GM21515 (cell line): ENCODE data around the gene TMEM178B.

Experiments
- ATAC-seq: cut with Tn5 transposase; IDR thresholded peaks from one replicate; pipeline ENCODE4 v1.9.1; 2021; ENCODE audit not compliant: unreplicated experiment

Gene TMEM178B

DNA sequence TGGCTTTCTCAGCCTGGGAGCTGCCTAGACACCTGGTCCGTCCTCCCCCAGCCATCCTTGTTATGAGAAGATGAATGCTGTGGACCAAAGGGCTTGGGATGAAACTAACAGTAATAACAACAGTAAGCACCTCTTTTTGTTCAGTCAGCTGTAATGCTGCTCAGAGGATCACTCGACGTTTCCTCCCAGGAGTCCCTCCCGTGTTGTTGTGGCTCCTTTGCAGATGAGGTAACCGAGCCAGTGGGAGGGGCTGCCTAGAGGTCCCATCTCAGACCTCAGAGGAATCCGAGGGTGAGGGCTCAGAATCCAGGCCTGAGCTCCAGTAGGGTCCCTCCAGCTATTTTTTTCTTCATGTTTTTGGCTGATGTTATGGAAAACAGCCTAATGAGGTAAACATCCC lies 145.1 kb downstream of the TMEM178B start:
- no peak for ATAC-seq

GRCh38 chr7:141220263-141220880 lies 146.5 kb downstream of the TMEM178B start:
- no peak for ATAC-seq

- no peak for ATAC-seq
Observed at GRCh38 chr7:141221007-141221612, 147.2 kb downstream of the TMEM178B start.

DNA sequence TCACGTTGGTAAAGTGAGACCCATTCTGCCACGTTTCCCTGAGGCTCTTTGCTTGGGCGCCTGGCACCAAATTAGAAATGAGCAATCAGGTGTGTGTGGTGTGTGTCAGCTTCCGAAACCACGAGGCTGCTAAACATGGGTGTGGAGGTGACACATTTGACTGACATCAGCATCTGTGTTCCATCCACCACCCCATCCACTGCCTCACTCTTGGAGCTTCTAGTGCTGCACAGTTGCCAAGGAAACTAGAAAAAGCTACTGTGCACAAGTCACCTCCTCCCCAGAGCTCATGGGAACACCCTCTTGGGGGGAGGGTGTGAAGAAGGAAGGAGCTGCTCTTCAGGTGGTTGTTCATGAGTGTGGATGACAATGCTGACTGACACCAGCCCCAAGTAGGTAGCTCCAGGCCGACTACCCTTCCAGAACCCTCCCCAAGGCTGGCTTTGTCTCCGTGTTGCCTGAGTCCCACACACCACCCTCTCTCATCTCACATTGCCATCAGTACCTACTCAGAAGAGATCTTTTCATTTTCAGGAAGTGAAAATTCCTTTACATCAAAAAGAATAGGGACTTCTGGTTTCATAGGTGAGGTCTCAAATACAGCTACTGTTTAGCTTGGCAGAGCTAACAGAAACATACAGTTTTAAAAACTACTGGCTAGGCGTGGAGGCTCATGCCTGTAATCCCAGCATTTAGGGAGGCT lies 152.2 kb downstream of the TMEM178B start:
- ATAC-seq, result no peak

DNA sequence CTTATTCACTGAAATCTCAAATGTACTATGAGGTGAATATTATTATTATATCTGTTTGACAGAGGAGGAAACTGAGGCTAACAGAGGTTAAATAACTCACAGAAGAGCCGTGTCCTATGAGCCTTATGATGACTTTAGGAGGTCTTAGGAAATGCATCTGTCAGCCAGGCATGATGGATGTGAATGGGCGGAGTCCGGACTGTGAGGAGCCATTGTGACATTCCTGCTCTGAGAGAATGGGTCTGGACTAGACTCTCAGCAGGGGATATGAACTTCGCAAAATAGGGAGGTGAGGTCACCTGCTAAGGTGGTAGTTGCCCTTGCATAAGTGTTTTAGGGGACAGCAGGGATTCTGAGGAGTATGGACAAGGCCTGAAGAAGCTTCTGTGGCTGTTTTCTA lies 153.6 kb downstream of the TMEM178B start:
- no peak for ATAC-seq

DNA sequence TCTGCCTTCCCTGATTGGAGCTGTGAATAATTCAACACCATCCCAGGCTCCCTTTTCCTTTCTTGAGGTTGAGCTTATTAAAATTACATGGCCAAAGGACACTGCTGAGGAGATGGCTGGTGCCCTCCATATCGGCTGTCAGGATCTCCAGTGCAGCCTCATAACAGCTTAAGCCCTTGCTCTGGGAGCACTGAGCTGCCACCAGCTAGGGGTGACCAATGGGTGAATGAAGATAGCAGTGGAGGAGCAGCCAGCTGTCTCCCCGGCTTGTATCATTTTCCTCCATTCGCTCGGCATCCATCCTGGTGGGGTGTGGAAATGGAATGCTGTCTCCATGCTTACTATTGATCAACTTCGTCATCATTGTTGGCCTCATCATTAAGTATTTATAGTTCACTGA lies 154.6 kb downstream of the TMEM178B start:
- no peak for ATAC-seq

DNA sequence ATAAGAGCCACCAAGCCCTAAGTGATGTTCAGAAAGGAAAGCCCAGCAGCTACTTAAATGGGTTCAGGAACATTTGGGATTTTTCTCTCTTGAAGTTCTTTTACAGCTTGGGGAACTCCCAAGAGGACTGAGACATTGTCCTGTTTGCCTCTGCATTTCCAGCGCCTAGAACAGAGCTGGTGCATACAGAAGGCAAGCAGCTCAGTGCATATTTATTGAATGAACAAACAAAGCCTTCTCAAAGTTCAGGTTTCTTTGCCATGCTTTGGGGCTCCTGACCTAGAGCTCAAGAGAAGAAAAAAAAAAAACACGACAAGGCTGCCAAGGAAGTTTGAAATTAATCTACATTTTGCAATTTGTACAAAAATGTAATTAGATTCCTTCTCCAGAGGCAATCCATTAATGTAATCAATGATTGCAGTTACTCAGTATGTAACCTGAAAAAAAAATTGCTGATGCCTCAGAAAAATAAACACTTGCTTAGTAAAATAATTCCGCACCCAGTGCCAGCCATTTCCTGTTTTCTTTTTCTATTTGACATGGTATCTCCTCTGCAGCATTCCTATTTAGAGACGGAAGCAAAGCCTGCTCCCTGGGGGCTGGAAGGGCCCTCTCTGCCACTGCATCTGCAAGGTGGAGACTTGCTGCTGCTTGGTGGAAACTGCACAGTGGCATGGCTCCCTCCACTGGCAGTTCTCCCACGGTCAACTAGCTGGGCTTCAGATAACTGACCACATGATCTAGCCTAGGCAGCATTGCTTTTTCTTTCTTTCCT lies 157.3 kb downstream of the TMEM178B start:
- no peak for ATAC-seq

- no peak for ATAC-seq
Observed at GRCh38 chr7:141232286-141233051, 158.6 kb downstream of the TMEM178B start.

GRCh38 chr7:141234335-141235105 lies 160.7 kb downstream of the TMEM178B start:
- ATAC-seq, result no peak

- ATAC-seq, result no peak
Observed at GRCh38 chr7:141235656-141236055, 161.8 kb downstream of the TMEM178B start.

DNA sequence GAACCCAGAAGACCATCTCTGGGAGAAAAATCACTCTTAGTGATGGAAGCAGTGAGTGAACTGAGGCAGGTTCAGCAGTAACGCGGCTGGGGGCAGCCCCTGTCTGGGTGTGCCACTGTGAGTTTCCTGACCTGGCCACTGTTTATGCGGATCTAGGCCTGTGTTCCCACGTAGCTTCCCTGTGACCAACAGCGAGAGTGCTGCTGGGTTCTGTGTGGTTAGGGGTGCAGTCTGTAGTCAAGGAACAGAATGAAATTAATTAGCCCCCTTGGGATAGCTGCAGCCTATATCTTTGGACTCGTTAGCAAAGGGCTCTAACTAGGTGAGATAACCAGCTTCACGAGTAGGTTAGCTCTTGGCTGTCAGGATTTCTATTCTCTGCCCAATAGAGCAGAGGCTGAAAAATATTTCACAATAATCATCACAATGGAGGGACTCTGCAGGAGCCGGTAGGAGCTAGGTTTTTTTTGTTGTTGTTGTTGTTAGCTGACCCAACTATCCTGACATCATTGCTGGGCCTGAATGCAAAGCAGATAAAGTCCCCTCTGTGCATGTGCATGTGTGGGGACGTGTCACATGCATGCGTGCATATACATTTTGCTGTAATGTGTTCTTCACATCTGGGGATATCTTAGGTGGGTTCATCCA lies 164.9 kb downstream of the TMEM178B start:
- no peak for ATAC-seq

GRCh38 chr7:141239661-141240060 lies 165.8 kb downstream of the TMEM178B start:
- no peak for ATAC-seq

DNA sequence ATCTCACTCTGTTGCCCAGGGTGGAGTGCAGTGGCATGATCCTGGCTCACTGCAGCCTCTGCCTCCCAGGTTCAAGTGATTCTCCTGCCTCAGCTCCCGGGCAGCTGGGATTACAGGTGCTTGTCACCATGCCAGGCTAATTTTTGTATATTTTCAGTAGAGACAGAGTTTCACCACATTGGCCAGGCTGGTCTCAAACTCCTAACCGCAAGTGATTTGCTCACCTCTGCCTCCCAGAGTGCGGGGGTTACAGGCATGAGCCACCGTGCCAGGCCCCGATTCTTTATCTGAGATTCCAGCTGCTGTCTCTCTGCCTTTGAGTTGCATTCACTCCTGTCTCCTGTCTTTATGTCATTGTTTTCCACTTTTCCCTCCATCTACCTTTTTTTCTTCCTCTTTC lies 168.7 kb downstream of the TMEM178B start:
- ATAC-seq, result no peak

DNA sequence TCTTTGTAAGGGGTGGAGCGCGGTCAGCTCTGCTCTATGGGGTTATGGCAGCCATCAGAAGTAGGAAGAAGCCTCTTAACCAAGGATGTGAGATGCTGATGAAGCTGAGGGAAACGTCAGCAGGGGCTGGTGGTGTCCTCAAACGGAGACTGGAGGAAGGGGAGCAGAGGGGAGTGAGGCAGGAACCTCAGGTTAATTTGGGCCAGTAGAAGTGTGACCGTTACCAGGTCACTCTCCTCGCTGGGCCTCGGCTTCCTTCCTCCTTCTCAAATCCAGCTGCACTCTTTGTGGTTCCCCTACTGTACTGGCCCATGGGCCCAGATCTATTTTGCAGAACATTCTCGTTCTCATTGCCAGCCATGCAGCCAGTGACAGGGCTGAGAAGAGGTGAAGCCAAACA lies 169.5 kb downstream of the TMEM178B start:
- no peak for ATAC-seq

- no peak for ATAC-seq
Observed at GRCh38 chr7:141244435-141244834, 170.6 kb downstream of the TMEM178B start.

DNA sequence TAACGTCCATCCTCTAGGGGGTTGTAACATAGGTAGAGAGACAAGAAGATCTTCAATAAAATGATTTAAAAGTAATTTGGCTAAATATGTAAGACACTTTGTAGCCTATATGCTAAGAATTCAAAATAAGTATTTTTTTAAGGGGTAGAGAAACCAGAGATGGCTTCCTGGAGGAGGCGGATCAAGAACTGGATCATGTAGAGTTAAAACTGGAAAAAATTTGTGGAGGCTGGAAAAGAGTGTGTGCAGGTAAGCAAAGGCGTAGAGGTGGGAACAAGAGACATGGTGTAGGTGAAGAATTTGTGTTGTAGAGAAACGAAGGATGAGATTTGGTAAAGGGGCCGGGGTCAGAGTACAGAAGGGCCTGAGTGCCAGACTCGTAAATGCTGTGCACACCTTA lies 172.6 kb downstream of the TMEM178B start:
- ATAC-seq, result no peak

GRCh38 chr7:141251180-141251579 lies 177.3 kb downstream of the TMEM178B start:
- ATAC-seq, result no peak

- ATAC-seq, result no peak
Observed at GRCh38 chr7:141251957-141252356, 178.1 kb downstream of the TMEM178B start.

DNA sequence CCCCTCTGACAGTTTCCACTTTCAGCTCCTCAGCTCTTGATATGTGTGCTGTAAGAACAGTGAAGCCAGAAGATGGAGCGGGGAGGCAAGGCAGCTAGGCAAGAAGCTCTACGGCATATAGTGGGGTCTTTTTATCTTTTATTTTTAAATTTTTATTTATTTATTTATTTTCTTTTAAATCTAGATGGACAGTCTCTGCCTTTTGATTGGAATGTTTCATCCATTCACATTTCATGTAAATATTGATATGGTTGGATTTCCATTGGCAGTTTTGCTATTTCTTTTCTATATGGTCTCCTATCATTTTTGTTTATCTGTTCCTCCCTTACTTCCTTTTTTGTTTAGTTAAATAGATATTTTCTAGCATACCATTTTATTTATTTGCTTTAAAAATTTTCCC lies 183.7 kb downstream of the TMEM178B start:
- no peak for ATAC-seq

- ATAC-seq, result no peak
Observed at GRCh38 chr7:141258559-141258958, 184.7 kb downstream of the TMEM178B start.
